ENCODE measurements around the gene BBLN. TPM values are rescaled to one million over a fixed set of nuclear protein-coding genes. Genes with fewer than 3 reads are reported as not detected.
"Not testable (repeated sequence)": the region's sequence is repeated elsewhere in the genome, so short reads cannot be mapped to it uniquely, and the experiment has no call there.

The BBLN gene
- total and polyA plus RNA-seq, 2 donors (not counting 1 experiment from before 2014, with no cell fraction given), result 44.3 to 148 TPM

GRCh38 chr9:128132139-128132538 is 27.9 kb upstream of the BBLN start:
- POLR2A ChIA-PET; H3K4me3 ChIP-seq (ENCODE audit: control extremely low read depth in 1 of 5, extremely low read depth in 1 of 5, insufficient read depth in 1 of 5, low read depth in 2 of 5, low read length in 4 of 5); H3K9me3 ChIP-seq (ENCODE audit: control extremely low read depth in 1 of 3, control insufficient read depth in 2 of 3, insufficient read depth in 1 of 3, low read length in 2 of 3); H3K4me3 Mint-ChIP-seq; intact Hi-C loops (cut with micrococcal nuclease); DNase-seq; H2AFZ ChIP-seq (ENCODE audit: insufficient read depth, low read depth, low read length, poor library complexity, severe bottlenecking); H3K4me2 ChIP-seq (replicated peaks; ENCODE audit: low read depth, low read length, poor library complexity, severe bottlenecking); H3K36me3 ChIP-seq (replicated peaks in 1 of 2; ENCODE audit: control extremely low read depth in 1 of 2, control insufficient read depth in 1 of 2, extremely low read depth in 1 of 2, insufficient read depth in 2 of 2, low read length in 1 of 2); H3K27ac Mint-ChIP-seq; H4K20me1 ChIP-seq (ENCODE audit: control insufficient read depth, insufficient read depth, low read length, poor library complexity, severe bottlenecking); H3K79me2 ChIP-seq (ENCODE audit: control insufficient read depth, insufficient read depth, low read length); H3K9me3 Mint-ChIP-seq (ENCODE audit: insufficient read depth); ATAC-seq (ENCODE audit: low read depth); H3K27me3 ChIP-seq (replicated peaks in 1 of 4; ENCODE audit: control extremely low read depth in 1 of 4, control insufficient read depth in 3 of 4, insufficient read depth in 4 of 4, low read length in 3 of 4); H3K9ac ChIP-seq (ENCODE audit: low read length); H3K27ac ChIP-seq (ENCODE audit: low read length in 2 of 2): not testable (repeated sequence)
- H3K4me1 ChIP-seq (ENCODE audit: control insufficient read depth in 2 of 2, insufficient read depth in 2 of 2, low read length in 2 of 2), result peaks cover 7 to 12% of the 10 kb centered on the region in 2 donors
- peaks cover 17% of the 10 kb centered on the region for H3K4me1 Mint-ChIP-seq
- WGBS (ENCODE audit: insufficient coverage), result 74% methylated on average over 7 of the region's 8 CpGs
- CTCF ChIA-PET, result interaction anchor here (1.3 kb wide), 1 partner anchor 16 kb away, joined by 3 read pairs; no protein-coding TSS in a partner anchor
- peaks cover 25% of the 10 kb centered on the region for H3K27me3 Mint-ChIP-seq

GRCh38 chr9:128135561-128135960 is 24.5 kb upstream of the BBLN start:
- H3K9me3 ChIP-seq (ENCODE audit: control extremely low read depth in 1 of 3, control insufficient read depth in 2 of 3, insufficient read depth in 1 of 3, low read length in 2 of 3); H3K9ac ChIP-seq (ENCODE audit: low read length); H3K4me2 ChIP-seq (replicated peaks; ENCODE audit: low read depth, low read length, poor library complexity, severe bottlenecking); H4K20me1 ChIP-seq (ENCODE audit: control insufficient read depth, insufficient read depth, low read length, poor library complexity, severe bottlenecking); H3K4me3 ChIP-seq (ENCODE audit: control extremely low read depth in 1 of 5, extremely low read depth in 1 of 5, insufficient read depth in 1 of 5, low read depth in 2 of 5, low read length in 4 of 5); H3K79me2 ChIP-seq (ENCODE audit: control insufficient read depth, insufficient read depth, low read length); H3K4me1 ChIP-seq (ENCODE audit: control insufficient read depth in 2 of 2, insufficient read depth in 2 of 2, low read length in 2 of 2); CTCF ChIA-PET; DNase-seq; H2AFZ ChIP-seq (ENCODE audit: insufficient read depth, low read depth, low read length, poor library complexity, severe bottlenecking); H3K9me3 Mint-ChIP-seq (ENCODE audit: insufficient read depth); H3K27ac ChIP-seq (ENCODE audit: low read length in 2 of 2); H3K4me1 Mint-ChIP-seq; H3K27me3 ChIP-seq (replicated peaks in 1 of 4; ENCODE audit: control extremely low read depth in 1 of 4, control insufficient read depth in 3 of 4, insufficient read depth in 4 of 4, low read length in 3 of 4); ATAC-seq (ENCODE audit: low read depth); intact Hi-C loops (cut with micrococcal nuclease); POLR2A ChIA-PET; H3K4me3 Mint-ChIP-seq; H3K36me3 ChIP-seq (replicated peaks in 1 of 2; ENCODE audit: control extremely low read depth in 1 of 2, control insufficient read depth in 1 of 2, extremely low read depth in 1 of 2, insufficient read depth in 2 of 2, low read length in 1 of 2): not testable (repeated sequence)
- H3K27me3 Mint-ChIP-seq, result peaks cover 25% of the 10 kb centered on the region
- 44% methylated on average over 6 of the region's 8 CpGs for WGBS (ENCODE audit: insufficient coverage)
- H3K27ac Mint-ChIP-seq, result peak overlapping the region; percentile 32

Measured in B cell (primary cell).